Ovary (tissue), 9 donors: Measurements from ENCODE around the gene DNAJB8. TPM values are rescaled to one million over a fixed set of nuclear protein-coding genes. Genes with fewer than 3 reads are reported as not detected.

Source experiments
- DNase-seq, 5 donors: peaks; one replicate each; pipeline ENCODE4 v3.0.0-alpha.2; 2019 to 2020
- H3K27ac ChIP-seq, 2 donors: fragments of 200-600 bp; one replicate each; pipeline versions ENCODE4 v1.5.1 to v1.8.0; 2019 to 2022
- H3K27me3 ChIP-seq: fragments of 200-600 bp; one replicate; pipeline ENCODE4 v1.8.0; 2022
- H3K36me3 ChIP-seq: fragments of 200-600 bp; sonication (generic); one replicate; pipeline ENCODE4 v1.5.1; 2019
- H3K4me1 ChIP-seq: one replicate; pipeline ENCODE4 v1.8.1; 2013; ENCODE audit warnings: mild to moderate bottlenecking, moderate library complexity; ENCODE audit not compliant: insufficient read depth
- H3K4me3 ChIP-seq: fragments of 200-600 bp; sonication (generic); one replicate; pipeline ENCODE4 v1.5.1; 2017
- H3K9me3 ChIP-seq, 2 donors: fragments of 200-600 bp in 1 of 2; sonication (generic) in 1 of 2; one replicate each; pipeline versions ENCODE4 v1.5.1 to v1.8.1; 2013 to 2019; ENCODE audit warnings: mild to moderate bottlenecking in 1 of 2, moderate library complexity in 1 of 2
- CTCF ChIP-seq, 3 donors: fragments of 450-650 bp in 2 of 3; fragments of 200-600 bp in 1 of 3; IDR thresholded peaks; one replicate each; pipeline versions ENCODE4 v1.5.1 to v1.8.0; 2016 to 2022; ENCODE audit warnings: antibody characterized with exemption in 3 of 3, mild to moderate bottlenecking in 1 of 3
- EP300 ChIP-seq: sonication (generic); formaldehyde crosslinking; IDR thresholded peaks from one replicate; pipeline ENCODE4 v1.6.1; 2017; ENCODE audit warnings: antibody characterized with exemption
- POLR2A ChIP-seq: fragments of 450-650 bp; IDR thresholded peaks from one replicate; pipeline ENCODE4 v1.6.1; 2017; ENCODE audit warnings: antibody characterized with exemption, mild to moderate bottlenecking, moderate library complexity
- WGBS, 3 donors: extraction: QIAGEN DNeasy Blood & Tissue Kit in 1 of 3; methylation state at CpG; one replicate each; pipeline versions ENCODE4 v1.1.5 to v1.1.7; 2013 to 2017; 5-methylcytosine and 5-hydroxymethylcytosine counted together
- intact Hi-C, 4 donors: fragments of 100-400 bp; cut with DNase I; formaldehyde crosslinking; loops; one replicate each; pipeline versions ENCODE4 v1.11.0 to v1.15.1; 2022 to 2023
- polyA plus RNA-seq, 2 donors: library from polyadenylated mRNA; stranded (reverse); fragments of 200-250 nt in 1 of 2; fragments of 350-450 nt in 1 of 2; fragmentation: Illumina TruSeq in 1 of 2; extraction: RNeasy Lipid Tissue Mini Kit (QIAGEN cat#74804) in 1 of 2; gene quantifications; one replicate each; pipeline ENCODE4 v1.2.3, GENCODE V29; 2013 to 2014
- total RNA-seq, 7 donors: library from RNA; depleted of rRNA in 2 of 7; stranded (reverse); fragments of >200 nt in 2 of 7; fragmentation: NEBNext Ultra II Directional in 3 of 7; extraction: Animal tissue kit (Norgen Biotek cat#: 25700) in 3 of 7; gene quantifications; one replicate each; pipeline versions ENCODE4 v1.1.0 to v1.2.4, GENCODE V29; 2016 to 2023
- donor health status: DM: no; HTN: no; CAD: no; lungs with moderate emphysema.
- donor health status: DM: no; HTN: no; CAD: no.
- donor health status: Bipolar disorder and iron deficiency.
- donor health status: DM: yes; HTN: yes; CAD: no.
- donor health status: DM: no; HTN: no; CAD: no.
- donor health status: DM: yes; HTN: yes; CAD: no.

The DNAJB8 gene
- total and polyA plus RNA-seq, 9 donors, result not detected

- Histone ChIP-seq H3K27me3 (no peaks in the 10 kb centered on the region), H3K36me3 (no peaks in the 10 kb centered on the region)
- intact Hi-C loops, result loop anchor here in 1 of 4 donors (10.0 kb wide), 1 partner anchor 172 kb away; no protein-coding TSS in a partner anchor
These were observed 34.3 kb downstream of the DNAJB8 start for GRCh38 chr3:128432301-128432970.

GRCh38 chr3:128431803-128432300 is 34.8 kb downstream of the DNAJB8 start:
- no peaks in the 10 kb centered on the region for H3K36me3 ChIP-seq
- H3K27me3 ChIP-seq, result no peaks in the 10 kb centered on the region
- no peaks in the 10 kb centered on the region for H3K9me3 ChIP-seq
- TF ChIP-seq EP300 (no peak), POLR2A (no peak), CTCF (IDR thresholded peaks at IDR 0.05) (no peak)
- no peak overlapping the region for H3K4me3 ChIP-seq
- no peak overlapping the region for H3K27ac ChIP-seq
- intact Hi-C loops, result loop anchor here in 1 of 4 donors (10.0 kb wide), 1 partner anchor 173 kb away; no protein-coding TSS in a partner anchor
- no peak for DNase-seq
- H3K4me1 ChIP-seq, result peaks cover 3% of the 10 kb centered on the region
- WGBS, 3 donors, result 48 to 62% (median 55%) methylated on average over 13 of the region's 13 CpGs

More at GRCh38 chr3:128432301-128432970, 34.3 kb downstream of the DNAJB8 start:
- H3K4me3 ChIP-seq, result peak overlapping the region; percentile 17
- H3K4me1 ChIP-seq, result peaks cover 3% of the 10 kb centered on the region
- no peak for DNase-seq
- TF ChIP-seq EP300, result no peak
- H3K9me3 ChIP-seq, result no peaks in the 10 kb centered on the region
- H3K27ac ChIP-seq, result no peak overlapping the region
- 4 to 11% (median 5%) methylated on average over 27 to 43 of the region's 43 CpGs for WGBS, 3 donors

GRCh38 chr3:128430731-128431130 is 36.0 kb downstream of the DNAJB8 start:
- Histone ChIP-seq H3K36me3 (no peaks in the 10 kb centered on the region), H3K9me3 (no peaks in the 10 kb centered on the region), H3K27me3 (no peaks in the 10 kb centered on the region), H3K4me3 (no peak overlapping the region), H3K4me1 (peaks cover 3% of the 10 kb centered on the region), H3K27ac (no peak overlapping the region)
- intact Hi-C loops, result loop anchor here in 1 of 4 donors (10.0 kb wide), 1 partner anchor 174 kb away; no protein-coding TSS in a partner anchor
- TF ChIP-seq POLR2A (no peak), EP300 (no peak), CTCF (IDR thresholded peaks at IDR 0.05) (no peak)
- WGBS, 3 donors, result 77 to 85% (median 79%) methylated on average over 8 of the region's 8 CpGs
- no peak for DNase-seq

- Histone ChIP-seq H3K36me3 (no peaks in the 10 kb centered on the region), H3K27me3 (no peaks in the 10 kb centered on the region), H3K27ac (no peak overlapping the region), H3K9me3 (no peaks in the 10 kb centered on the region), H3K4me3 (no peak overlapping the region), H3K4me1 (peaks cover 3% of the 10 kb centered on the region)
- TF ChIP-seq POLR2A (no peak), CTCF (IDR thresholded peaks at IDR 0.05) (no peak), EP300 (no peak)
- 84 to 95% (median 93%) methylated on average over 10 of the region's 10 CpGs for WGBS, 3 donors
- DNase-seq, result no peak
- intact Hi-C loops, result loop anchor here in 1 of 4 donors (10.0 kb wide), 1 partner anchor 174 kb away; no protein-coding TSS in a partner anchor
These were observed 36.4 kb downstream of the DNAJB8 start for GRCh38 chr3:128430301-128430700.

- Histone ChIP-seq H3K4me1 (peaks cover 3% of the 10 kb centered on the region), H3K36me3 (no peaks in the 10 kb centered on the region), H3K27me3 (no peaks in the 10 kb centered on the region), H3K4me3 (no peak overlapping the region), H3K9me3 (no peaks in the 10 kb centered on the region), H3K27ac (no peak overlapping the region)
- intact Hi-C loops, result loop anchor here (5.0 to 10.0 kb wide), 7 partner anchors 58 to 265 kb away; partner anchors contain the start of gene GATA2 (in 1 of the 4)
- no peak for DNase-seq
- no peak for TF ChIP-seq CTCF (IDR thresholded peaks at IDR 0.05)
- no peak for TF ChIP-seq POLR2A
- no peak for TF ChIP-seq EP300
- WGBS, 3 donors, result 85 to 98% (median 89%) methylated on average over 6 to 8 of the region's 8 CpGs
These were observed 36.9 kb downstream of the DNAJB8 start for GRCh38 chr3:128429751-128430150.
